Suprapubic skin (tissue), 4 donors: ENCODE data around the gene NSMCE1. TPM values are rescaled to one million over a fixed set of nuclear protein-coding genes. Genes with fewer than 3 reads are reported as not detected.

ENCODE experiments used
- DNase-seq, 2 donors: peaks; one replicate each; pipeline ENCODE4 v3.0.0-alpha.2; 2019; ENCODE audit warnings: low spot score in 2 of 2
- H3K27ac ChIP-seq: fragments of 200-600 bp; sonication (generic); one replicate; pipeline ENCODE4 v1.5.1; 2019
- H3K27me3 ChIP-seq: fragments of 200-600 bp; sonication (generic); one replicate; pipeline ENCODE4 v1.5.1; 2019
- H3K36me3 ChIP-seq: fragments of 200-600 bp; sonication (generic); one replicate; pipeline ENCODE4 v1.5.1; 2019
- H3K4me1 ChIP-seq: fragments of 200-600 bp; sonication (generic); one replicate; pipeline ENCODE4 v1.5.1; 2019
- H3K4me3 ChIP-seq: fragments of 200-600 bp; sonication (generic); one replicate; pipeline ENCODE4 v1.5.1; 2019; ENCODE audit warnings: mild to moderate bottlenecking
- H3K9me3 ChIP-seq: fragments of 200-600 bp; sonication (generic); one replicate; pipeline ENCODE4 v1.5.1; 2019
- CTCF ChIP-seq, 2 donors: fragments of 200-600 bp in 1 of 2; fragments of 450-650 bp in 1 of 2; sonication (generic) in 1 of 2; IDR thresholded peaks; one replicate each; pipeline ENCODE4 v1.5.1; 2016 to 2019; ENCODE audit warnings: antibody characterized with exemption in 2 of 2, mild to moderate bottlenecking in 1 of 2, moderate library complexity in 1 of 2
- EP300 ChIP-seq: sonication (generic); formaldehyde crosslinking; IDR thresholded peaks from one replicate; pipeline ENCODE4 v1.6.1; 2017; ENCODE audit warnings: antibody characterized with exemption
- POLR2A ChIP-seq, 2 donors: fragments of 450-650 bp; IDR thresholded peaks; one replicate each; pipeline ENCODE4 v1.6.1; 2017; ENCODE audit warnings: antibody characterized with exemption in 2 of 2, mild to moderate bottlenecking in 2 of 2, moderate library complexity in 2 of 2
- POLR2AphosphoS5 ChIP-seq, 3 donors: sonication (generic); formaldehyde crosslinking; IDR thresholded peaks; one replicate each; pipeline ENCODE4 v1.6.1; 2017; ENCODE audit warnings: antibody characterized with exemption in 3 of 3
- WGBS: methylation state at CpG from one replicate; pipeline ENCODE4 v1.1.5; 2018; 5-methylcytosine and 5-hydroxymethylcytosine counted together
- total RNA-seq, 4 donors: library from RNA; depleted of rRNA; stranded (reverse); fragments of >200 nt; gene quantifications; one replicate each; pipeline ENCODE4 v1.1.0, GENCODE V29; 2016

Gene NSMCE1
- total RNA-seq, 4 donors from 2014 or later = 23.0 to 32.2 (median 29.3) TPM

- H3K27ac ChIP-seq = no peak overlapping the region
- peaks cover 7% of the 10 kb centered on the region for H3K27me3 ChIP-seq
- no peak for DNase-seq
- no peaks in the 10 kb centered on the region for H3K4me1 ChIP-seq
- 78% methylated on average over 4 of the region's 4 CpGs for WGBS
- TF ChIP-seq POLR2A (IDR thresholded peaks at IDR 0.05) (no peak), POLR2AphosphoS5 (IDR thresholded peaks at IDR 0.05) (no peak), EP300 (no peak), CTCF (IDR thresholded peaks at IDR 0.05) (no peak)
- no peak overlapping the region for H3K4me3 ChIP-seq
- H3K36me3 ChIP-seq = no peaks in the 10 kb centered on the region
- no peaks in the 10 kb centered on the region for H3K9me3 ChIP-seq
These were observed 71.6 kb downstream of the NSMCE1 start for GRCh38 chr16:27197004-27197403.

GRCh38 chr16:27195941-27196595 is 72.5 kb downstream of the NSMCE1 start:
- no peak for DNase-seq
- no peaks in the 10 kb centered on the region for H3K4me1 ChIP-seq
- no peaks in the 10 kb centered on the region for H3K9me3 ChIP-seq
- H3K36me3 ChIP-seq = no peaks in the 10 kb centered on the region
- TF ChIP-seq POLR2A (IDR thresholded peaks at IDR 0.05) (no peak), EP300 (no peak), CTCF (IDR thresholded peaks at IDR 0.05) (no peak), POLR2AphosphoS5 (IDR thresholded peaks at IDR 0.05) (no peak)
- H3K4me3 ChIP-seq = no peak overlapping the region
- WGBS = 63% methylated on average over 9 of the region's 9 CpGs
- peaks cover 7% of the 10 kb centered on the region for H3K27me3 ChIP-seq
- H3K27ac ChIP-seq = no peak overlapping the region

- peaks cover 13% of the 10 kb centered on the region for H3K27me3 ChIP-seq
- no peak for TF ChIP-seq POLR2A (IDR thresholded peaks at IDR 0.05)
- no peak for TF ChIP-seq EP300
- TF ChIP-seq CTCF (IDR thresholded peaks at IDR 0.05) = no peak
- no peak for TF ChIP-seq POLR2AphosphoS5 (IDR thresholded peaks at IDR 0.05)
- H3K27ac ChIP-seq = no peak overlapping the region
- no peaks in the 10 kb centered on the region for H3K4me1 ChIP-seq
- 63% methylated on average over 6 of the region's 6 CpGs for WGBS
- no peak for DNase-seq
- no peak overlapping the region for H3K4me3 ChIP-seq
- H3K9me3 ChIP-seq = no peaks in the 10 kb centered on the region
- no peaks in the 10 kb centered on the region for H3K36me3 ChIP-seq
These were observed 73.4 kb downstream of the NSMCE1 start for GRCh38 chr16:27195076-27195741.

- DNase-seq = no peak
- Histone ChIP-seq H3K4me1 (no peaks in the 10 kb centered on the region), H3K27ac (no peak overlapping the region), H3K4me3 (no peak overlapping the region), H3K9me3 (no peaks in the 10 kb centered on the region), H3K27me3 (peaks cover 25% of the 10 kb centered on the region), H3K36me3 (no peaks in the 10 kb centered on the region)
- TF ChIP-seq POLR2AphosphoS5 (IDR thresholded peaks at IDR 0.05) = no peak
- no peak for TF ChIP-seq POLR2A (IDR thresholded peaks at IDR 0.05)
- TF ChIP-seq EP300 = no peak
- 83% methylated on average over 6 of the region's 6 CpGs for WGBS
These were observed 75.1 kb downstream of the NSMCE1 start for GRCh38 chr16:27193300-27193990.

GRCh38 chr16:27191352-27191924 is 77.1 kb downstream of the NSMCE1 start:
- Histone ChIP-seq H3K4me1 (no peaks in the 10 kb centered on the region), H3K9me3 (no peaks in the 10 kb centered on the region), H3K27ac (no peak overlapping the region), H3K27me3 (peaks cover 18% of the 10 kb centered on the region), H3K36me3 (no peaks in the 10 kb centered on the region), H3K4me3 (no peak overlapping the region)
- DNase-seq = no peak
- 59% methylated on average over 7 of the region's 7 CpGs for WGBS
- no peak for TF ChIP-seq POLR2A (IDR thresholded peaks at IDR 0.05)
- no peak for TF ChIP-seq CTCF (IDR thresholded peaks at IDR 0.05)
- TF ChIP-seq POLR2AphosphoS5 (IDR thresholded peaks at IDR 0.05) = no peak
- TF ChIP-seq EP300 = no peak
